ENCODE data around the gene TMEM145.

DNA sequence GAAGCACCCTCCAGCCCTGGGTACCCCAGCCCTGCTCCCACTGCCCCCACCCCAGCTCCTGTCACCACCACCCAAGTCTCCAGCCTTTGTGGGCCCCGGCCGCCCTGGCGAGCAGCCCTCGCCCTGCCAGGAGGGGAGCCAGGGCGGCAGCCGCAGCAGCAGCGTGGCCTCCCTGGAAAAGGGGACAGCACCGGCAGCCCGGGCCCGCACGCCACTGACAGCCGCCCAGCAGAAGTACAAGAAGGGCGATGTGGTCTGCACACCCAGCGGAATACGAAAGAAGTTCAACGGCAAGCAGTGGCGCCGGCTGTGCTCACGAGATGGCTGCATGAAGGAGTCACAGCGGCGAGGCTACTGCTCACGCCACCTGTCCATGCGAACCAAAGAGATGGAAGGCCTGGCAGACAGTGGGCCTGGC, 40.1 kb upstream of the TMEM145 start:
- no peak for TF ChIP-seq CTCF (IDR thresholded peaks at IDR 0.05; ENCODE audit: insufficient read depth, low read length, poor library complexity, severe bottlenecking)
- TF ChIP-seq EZH2phosphoT487 (conservative IDR thresholded peaks at IDR 0.05; ENCODE audit: low read length): no peak

Data from SU-DHL-6 (cell line).